ENCODE data around the gene POLR3A.

POLR3A gene

DNA sequence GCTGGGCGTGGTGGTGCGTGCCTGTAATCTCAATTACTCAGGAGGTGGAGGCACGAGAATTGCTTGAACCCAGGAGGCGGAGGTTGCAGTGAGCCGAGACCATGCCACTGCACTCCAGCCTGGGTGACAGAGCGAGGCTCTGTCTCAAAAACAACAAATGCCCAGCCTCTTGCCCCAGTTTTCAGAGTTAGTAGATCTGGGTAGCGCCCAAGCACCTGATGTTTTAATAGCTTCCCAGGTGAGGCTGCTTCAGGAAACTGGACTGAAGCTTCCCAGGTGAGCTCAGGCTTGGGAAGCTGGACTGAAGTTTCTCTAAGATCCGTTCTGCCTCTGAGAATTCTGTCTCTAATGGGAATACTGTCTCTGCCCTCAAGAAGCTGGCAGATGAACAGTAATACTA is 16.5 kb upstream of the POLR3A start:
- DNase-seq, result no peak

DNA sequence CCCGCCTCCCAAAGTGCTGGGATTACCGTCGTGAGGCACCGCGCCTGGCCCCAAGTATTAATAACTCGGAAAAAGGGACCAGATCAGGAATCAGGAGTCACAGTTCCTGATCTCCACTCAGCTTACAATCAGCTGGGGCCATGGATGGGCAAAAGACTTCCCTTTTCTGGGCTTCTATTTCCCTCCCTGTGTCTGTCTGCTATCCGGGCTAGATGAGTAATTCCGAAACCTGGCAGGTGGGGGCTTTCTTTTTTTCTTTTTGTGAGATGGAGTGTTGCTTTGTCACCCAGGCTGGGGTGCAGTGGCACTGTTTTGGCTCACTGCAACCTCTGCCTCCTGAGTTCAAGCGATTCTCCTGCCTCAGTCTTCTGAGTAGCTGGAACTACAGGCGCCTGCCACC is 15.9 kb upstream of the POLR3A start:
- DNase-seq, result peak; percentile 21 to 33

- DNase-seq, result no peak
Measured at GRCh38 chr10:78044699-78045098, 15.4 kb upstream of the POLR3A start.

DNA sequence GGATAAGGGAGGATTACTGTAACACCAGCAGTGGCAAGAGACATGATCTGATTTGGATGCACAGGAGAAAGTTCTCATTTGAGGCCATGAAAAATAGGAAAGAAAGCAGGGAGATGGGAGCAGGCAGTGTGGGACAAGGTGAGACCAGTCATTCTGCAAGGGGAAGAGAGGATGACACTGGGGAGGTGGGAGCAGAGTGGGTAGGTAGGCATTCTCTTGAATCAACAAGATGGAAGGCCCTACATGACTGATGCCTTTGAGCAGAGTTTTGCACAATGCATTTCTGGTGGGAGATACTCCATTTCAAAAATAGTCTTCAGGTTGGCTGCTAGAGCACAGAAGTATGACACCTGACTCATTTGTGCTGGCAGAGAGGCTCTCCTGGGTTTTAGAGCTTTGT is 14.9 kb upstream of the POLR3A start:
- no peak for DNase-seq

- DNase-seq, result no peak
Measured at GRCh38 chr10:78042752-78043104, 13.4 kb upstream of the POLR3A start.

DNA sequence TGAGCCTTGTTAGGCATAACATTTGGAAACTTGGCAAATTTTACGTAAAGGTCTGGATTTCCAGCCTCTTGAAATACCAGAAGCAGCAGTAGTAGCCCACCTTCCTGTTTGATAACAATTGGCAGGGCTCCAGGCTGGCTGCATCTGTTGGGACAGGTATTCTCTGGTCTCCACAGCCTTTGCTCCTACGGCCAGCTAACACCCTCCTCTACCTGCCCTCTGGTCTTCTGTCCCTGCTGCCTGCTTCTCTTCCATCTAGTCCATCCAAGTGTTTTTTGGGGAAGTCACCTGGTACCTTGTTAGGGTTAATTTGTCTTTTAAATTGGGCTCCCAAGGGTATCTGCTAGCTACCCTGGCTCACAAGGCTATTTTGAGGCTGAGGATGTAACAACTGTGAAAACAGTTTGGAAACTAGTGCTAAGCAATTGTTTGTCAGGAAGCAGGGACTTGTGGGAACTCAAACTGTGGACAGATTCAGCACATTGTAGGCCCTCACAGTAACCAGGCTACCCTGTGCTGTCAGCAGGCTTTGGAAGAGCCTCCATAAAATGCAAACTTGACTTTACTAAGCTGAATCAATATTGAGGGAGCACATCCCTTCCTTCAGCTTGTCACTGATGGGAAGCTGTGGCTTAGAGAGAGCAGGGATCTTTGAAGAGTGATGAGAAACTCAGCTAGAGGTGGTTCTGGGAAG is 12.9 kb upstream of the POLR3A start:
- no peak for DNase-seq

GRCh38 chr10:78041170-78042057 is 12.1 kb upstream of the POLR3A start:
- DNase-seq, result no peak

GRCh38 chr10:78039743-78040142 is 10.4 kb upstream of the POLR3A start:
- no peak for DNase-seq

DNA sequence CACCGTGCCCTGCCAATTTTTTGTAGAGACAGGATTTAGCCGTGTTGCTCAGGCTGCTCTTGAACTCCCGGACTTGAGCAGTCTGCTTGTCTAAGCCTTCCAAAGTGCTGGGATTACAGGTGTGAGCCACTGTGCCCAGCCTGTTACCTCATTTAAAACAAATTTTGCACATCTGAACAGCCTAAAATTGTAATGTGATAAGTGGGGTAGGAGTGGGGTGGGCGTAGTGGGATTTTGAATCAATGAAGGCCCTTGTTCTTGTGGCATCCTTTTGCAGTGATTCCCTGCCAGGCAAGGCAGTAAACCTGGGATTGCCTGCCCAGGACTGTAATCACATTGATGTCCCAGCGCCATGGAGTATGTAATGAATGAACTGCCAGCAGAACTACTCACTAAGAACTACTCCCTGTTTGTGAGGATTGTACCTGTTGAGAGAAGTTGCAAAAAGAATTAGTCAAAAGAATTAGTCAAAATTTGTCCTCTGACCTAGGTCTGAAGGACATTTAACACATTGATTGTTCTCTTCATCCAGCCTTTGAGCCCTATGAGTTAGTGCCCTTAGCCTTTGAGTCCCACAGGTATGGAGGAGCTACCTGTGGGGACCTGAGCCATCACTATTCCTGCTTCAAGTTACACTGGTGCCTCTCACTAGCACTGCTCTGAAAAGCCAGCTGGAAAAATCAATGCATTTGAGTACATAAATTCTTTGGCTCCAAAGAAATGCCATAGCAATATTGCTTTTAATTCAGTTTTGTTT is 9.7 kb upstream of the POLR3A start:
- DNase-seq, result no peak

GRCh38 chr10:78038105-78038504 is 8.8 kb upstream of the POLR3A start:
- no peak for DNase-seq

DNA sequence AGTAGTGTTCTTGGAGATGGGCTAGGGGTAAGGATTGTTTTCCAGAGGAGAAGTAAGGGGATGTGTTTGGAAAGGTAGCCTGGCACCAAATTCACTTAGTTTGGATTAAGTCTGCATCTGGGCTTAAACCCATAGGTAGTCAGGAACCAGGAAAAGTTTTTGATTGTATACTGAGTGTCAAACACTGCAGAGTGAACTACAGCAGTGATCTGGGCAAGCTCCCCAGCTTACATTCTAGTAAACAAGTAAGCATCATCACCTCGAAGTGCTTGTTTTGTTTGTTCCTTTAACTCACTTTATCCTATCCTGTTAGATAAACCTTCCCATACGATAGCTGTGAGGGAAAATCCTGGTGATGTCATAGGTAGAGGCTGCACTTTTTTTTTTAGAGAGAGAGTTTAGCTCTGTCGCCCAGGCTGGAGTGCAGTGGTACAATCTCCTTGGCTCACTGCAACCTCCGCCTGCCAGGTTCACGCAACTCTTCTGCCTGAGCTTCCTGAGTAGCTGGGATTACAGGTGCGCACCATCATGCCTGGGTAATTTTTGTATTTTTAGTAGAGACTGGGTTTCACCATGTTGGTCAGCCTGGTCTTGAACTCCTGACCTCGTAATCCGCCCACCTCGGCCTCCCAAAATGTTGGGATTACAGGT is 6.7 kb upstream of the POLR3A start:
- no peak for DNase-seq

- no peak for DNase-seq
Measured at GRCh38 chr10:78035437-78035836, 6.1 kb upstream of the POLR3A start.

- no peak for DNase-seq
Measured at GRCh38 chr10:78035025-78035424, 5.7 kb upstream of the POLR3A start.

DNA sequence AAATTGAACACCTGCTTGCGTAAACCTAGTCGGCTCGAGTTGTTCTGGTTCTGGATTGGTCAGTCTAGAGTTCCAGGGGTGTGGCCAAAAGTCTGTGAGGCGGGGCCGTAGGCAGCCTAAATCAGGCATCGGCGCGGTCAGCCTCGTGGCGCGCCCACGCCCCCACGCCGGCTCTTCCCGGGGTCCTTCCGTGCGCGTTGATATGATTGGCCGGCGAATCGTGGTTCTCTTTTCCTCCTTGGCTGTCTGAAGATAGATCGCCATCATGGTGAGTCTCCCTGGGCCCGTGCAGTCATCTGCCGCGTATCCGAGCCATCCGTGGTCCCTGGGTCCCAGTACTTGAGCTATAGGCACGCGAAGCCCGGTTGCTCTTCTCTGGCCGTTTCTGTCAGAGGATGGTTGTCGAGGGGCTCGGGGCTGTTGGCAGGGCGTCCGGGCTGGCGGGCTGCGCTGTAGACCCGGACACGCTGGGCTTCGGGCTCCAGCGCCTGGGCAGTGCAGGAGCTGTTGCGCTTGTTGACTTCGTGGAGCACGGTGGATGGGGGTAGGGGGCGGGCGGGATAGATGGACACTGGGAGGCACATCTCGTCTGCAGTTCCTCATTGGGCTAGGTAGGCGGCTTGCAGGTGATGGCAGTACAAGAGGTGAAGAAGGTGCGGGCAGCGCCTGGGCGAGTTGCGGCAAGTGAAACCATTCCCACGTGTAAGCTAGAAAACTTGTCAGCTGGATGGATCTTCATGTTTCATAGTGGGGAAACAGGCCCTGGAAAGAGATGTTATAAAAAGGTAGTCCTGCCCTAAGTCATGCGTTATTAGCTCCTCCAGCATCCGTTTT is 4.5 kb upstream of the POLR3A start, which contains the start of gene RPS24:
Gene RPS24, plus strand, starts transcription at position 227 of the 834 bp plus-strand sequence. Its CDS starts 39 bp downstream, at position 266.
- peak; percentile 95 to 97 for DNase-seq

DNA sequence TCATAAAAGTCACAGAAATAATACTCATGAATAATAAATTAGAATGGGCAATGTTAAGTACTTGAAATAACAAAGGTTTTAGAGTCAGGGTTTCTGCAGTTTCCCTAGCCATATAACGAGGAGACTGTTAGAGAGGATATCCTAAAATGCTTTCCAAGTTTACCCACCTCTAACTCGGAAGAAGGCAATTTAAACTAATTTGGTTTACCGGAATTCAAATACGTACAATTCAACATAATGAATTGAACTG is 4.0 kb upstream of the POLR3A start:
- no peak for DNase-seq

DNA sequence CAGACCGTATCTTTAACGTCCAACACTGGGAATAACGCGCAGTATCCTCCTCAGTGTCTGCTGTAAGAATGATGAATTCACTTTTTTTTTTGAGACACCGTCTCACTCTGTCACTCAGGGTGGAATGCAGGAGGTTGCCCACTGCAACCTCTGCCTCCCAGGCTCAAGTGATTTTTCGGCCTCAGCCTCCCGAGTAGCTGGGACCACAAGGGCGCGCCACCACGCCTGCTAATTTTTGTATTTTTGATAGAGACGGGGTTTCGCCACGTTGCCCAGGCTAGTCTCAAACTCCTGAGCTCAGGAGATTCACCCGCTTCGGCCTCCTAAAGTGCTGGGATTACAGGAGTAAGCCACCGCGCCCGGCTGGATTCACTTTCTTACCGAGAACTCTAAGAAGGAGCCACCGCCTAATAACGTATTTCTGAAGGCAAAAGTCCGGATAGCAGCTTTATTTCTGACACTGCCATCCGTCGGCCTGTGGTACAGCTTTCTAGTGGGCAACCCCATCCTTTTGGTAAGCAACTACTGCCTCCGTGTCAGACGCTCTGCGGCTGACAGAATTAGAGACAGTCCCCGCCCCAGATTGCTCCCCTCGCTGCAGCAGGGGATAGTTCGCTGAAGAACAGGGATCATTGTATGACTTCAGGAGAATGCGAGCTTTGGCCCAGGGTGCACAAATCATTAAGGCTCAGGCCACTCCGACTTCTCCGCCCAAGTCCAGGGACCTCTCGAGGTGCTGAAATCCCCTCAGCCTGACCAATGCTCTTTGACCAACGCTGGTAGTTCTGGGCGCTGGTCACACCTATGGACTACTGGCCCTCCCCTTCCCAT is 662 bp downstream of the POLR3A start:
- no peak for DNase-seq

DNA sequence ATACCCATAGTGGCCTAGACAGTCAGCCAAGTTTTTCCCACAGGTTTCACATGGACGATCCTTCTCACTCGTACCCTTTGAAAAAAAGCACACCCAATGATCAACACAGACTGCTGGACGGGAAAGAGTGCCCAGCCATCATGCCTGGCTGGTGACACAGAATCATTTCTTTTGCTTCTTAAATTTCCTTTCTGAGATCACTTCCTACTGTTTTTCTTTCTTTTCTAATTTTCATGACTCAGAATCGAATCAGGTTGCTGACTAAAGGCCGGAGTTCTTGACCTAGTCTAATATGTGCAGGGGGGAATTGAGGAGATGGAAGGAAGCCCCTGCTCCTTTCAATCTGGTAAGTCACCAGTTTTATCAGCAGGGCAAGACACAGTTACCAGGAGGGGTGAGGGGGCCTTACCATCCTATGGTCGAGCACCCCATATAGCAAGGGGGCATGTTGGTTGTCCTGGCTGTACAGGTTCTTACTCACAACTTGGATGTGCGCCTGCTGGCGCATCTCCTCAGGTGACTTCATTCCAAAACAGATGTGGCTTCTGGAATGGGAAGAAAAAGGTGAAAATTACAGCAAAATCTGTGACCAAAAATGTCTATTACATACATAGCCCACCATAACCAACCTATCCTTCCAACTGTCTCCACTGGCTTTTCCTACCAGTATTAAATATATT is 3.5 kb downstream of the POLR3A start:
- no peak for DNase-seq

DNA sequence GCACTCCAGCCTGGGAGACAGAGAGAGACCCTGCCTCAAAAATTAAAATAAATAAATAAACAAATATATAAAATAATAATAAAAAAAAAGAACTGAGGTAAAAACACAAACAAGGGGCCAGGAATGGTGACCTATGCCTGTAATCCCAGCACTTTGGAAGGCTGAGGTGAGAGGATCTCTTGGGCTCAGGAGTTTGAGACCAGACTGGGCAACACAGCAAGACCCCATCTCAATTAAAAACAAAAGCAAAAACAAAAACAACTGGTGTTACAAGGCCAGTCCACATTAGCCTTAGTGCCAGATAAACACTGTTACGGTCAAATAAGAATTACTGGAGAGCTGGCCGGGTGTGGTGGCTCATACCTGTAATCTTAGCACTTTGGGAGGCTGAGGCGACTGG is 5.6 kb downstream of the POLR3A start:
- DNase-seq, result no peak

- DNase-seq, result no peak
Measured at GRCh38 chr10:78021201-78021600, 8.1 kb downstream of the POLR3A start.

DNA sequence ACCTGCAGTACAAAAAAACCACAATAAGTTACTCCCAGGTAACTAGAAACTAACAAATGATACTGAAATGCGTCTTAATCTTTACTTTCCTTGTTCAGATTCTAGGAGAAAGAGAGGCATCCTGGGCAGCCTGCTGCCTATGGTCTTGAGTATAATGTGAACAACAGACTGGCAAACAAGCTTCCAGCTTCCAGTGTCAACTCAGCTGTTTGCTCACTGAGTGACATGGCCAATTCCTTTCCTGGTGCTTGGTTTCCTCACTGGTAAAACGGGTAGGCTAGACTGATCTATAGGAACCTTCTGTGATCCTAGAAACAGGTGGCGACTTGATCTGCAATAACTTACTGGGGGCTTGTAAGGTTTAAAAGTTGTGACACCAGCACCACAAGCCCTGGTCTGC is 10.1 kb downstream of the POLR3A start:
- no peak for DNase-seq

- DNase-seq, result no peak
Measured at GRCh38 chr10:78017856-78018255, 11.5 kb downstream of the POLR3A start.
